ENCODE data around the gene CNOT9. TPM values are rescaled to one million over a fixed set of nuclear protein-coding genes. Genes with fewer than 3 reads are reported as not detected.
"Not testable (repeated sequence)": the region's sequence is repeated elsewhere in the genome, so short reads cannot be mapped to it uniquely, and the experiment has no call there.

CNOT9 gene, protein sequence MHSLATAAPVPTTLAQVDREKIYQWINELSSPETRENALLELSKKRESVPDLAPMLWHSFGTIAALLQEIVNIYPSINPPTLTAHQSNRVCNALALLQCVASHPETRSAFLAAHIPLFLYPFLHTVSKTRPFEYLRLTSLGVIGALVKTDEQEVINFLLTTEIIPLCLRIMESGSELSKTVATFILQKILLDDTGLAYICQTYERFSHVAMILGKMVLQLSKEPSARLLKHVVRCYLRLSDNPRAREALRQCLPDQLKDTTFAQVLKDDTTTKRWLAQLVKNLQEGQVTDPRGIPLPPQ
- 57.4 TPM for total RNA-seq

GRCh38 chr2:218568190-218569037 is at the start of gene CNOT9, which contains the start of gene USP37:
CNOT9 (plus strand) TSS chr2:218568839; CDS start chr2:218568955, 116 bp downstream.
USP37 (minus strand) TSS chr2:218568351; CDS start chr2:218558653, 9,698 bp downstream.
- peak; percentile 96 to 99 (median 96) for DNase-seq (ENCODE audit: low read depth in 2 of 3, low spot score in 2 of 3)

DNA sequence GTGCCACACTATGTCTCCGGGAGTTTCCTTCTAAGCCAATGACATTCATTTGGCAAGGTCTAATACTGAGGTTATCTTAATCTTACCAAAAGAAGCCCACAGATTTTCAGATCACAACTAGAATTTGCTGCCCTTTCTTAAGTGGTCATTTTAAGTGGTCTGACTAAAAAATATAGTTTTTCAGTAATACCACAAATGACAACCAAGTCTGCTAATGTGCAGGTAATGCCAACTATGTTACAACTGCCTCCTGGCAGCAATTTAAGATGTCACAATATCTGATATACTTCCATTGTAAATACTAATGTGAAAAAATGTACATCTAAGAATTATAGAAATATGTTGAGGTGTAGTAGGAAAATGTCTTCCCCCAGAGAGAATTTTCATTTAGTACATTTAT is 49.8 kb upstream of the CNOT9 start:
- no peak for DNase-seq (ENCODE audit: low read depth in 2 of 3, low spot score in 2 of 3)

DNA sequence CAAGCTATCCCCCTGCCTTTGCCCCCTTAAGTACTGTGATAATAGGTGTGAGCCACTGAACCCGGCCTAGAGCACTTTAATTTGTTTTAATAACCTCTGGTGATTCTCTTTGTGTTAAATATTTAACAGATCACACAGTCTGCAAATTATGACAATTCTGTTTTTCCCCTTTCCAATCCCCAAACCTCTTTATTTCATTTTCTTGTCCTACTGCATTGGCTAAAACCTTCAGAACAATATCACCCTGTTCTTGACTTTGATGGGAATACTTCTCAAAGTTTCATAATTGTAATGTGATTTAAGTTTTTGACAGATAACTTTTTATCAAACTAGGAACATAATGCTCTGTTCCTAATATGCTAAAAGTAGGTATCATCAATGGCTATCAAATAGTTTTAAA is 45.0 kb upstream of the CNOT9 start:
- no peak for DNase-seq (ENCODE audit: low read depth in 2 of 3, low spot score in 2 of 3)

- not testable (repeated sequence) for DNase-seq (ENCODE audit: low read depth in 2 of 3, low spot score in 2 of 3)
Observed at GRCh38 chr2:218528409-218528808, 40.2 kb upstream of the CNOT9 start.

- no peak for DNase-seq (ENCODE audit: low read depth in 2 of 3, low spot score in 2 of 3)
Observed at GRCh38 chr2:218529990-218530389, 38.6 kb upstream of the CNOT9 start.

DNA sequence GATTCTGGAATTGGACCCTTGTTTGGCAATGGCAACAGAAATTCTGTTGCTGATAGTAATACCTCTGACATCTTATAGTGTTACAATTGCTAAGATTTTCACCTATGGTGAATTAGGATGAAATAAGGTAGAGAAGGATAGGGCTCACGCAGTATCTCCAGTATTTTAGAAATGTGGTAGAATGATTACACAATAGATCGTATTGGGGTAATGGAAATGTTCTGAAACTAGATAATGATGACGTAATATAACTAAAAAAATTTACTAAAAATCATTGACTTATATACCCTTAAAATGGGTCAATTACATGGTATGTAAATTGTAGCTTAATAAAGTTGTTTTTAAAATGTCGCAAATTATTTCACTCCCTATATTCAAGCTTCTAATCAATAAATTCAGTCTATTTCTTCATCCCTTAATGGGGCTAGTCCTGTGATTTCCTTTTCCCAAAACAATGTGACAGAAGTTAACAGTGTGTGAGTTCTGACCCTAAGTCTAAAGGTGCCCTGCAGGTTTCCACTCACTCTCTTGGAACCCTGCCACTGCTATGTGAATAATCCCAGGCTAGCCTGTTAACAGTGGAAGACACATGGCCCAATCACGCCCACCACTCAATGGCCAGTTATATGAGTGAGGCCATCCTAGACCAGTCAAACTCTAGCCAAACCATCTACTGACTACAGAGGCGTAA is 31.7 kb upstream of the CNOT9 start:
- no peak for DNase-seq (ENCODE audit: low read depth in 2 of 3, low spot score in 2 of 3)

DNA sequence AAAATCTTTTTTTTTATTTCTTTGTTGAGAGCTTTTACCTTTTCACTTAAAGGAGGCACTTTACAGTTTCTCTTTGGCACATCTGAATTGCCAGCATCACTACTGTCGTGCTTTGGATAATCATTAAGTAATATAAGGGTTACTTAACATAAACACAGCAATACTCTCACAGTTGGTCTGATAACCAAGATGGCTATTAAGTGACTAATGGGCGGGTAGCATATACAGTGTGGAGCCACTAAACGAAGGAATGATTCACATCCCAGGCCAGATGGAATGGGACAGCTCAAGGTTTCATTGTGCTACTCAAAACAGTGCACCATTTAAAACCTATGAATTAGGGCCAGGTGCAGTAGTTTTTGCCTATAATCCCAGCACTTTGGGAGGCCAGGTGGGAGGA is 28.6 kb upstream of the CNOT9 start:
- no peak for DNase-seq (ENCODE audit: low read depth in 2 of 3, low spot score in 2 of 3)

- DNase-seq (ENCODE audit: low read depth in 2 of 3, low spot score in 2 of 3): no peak
Observed at GRCh38 chr2:218546012-218546411, 22.6 kb upstream of the CNOT9 start.

GRCh38 chr2:218547511-218547910 is 21.1 kb upstream of the CNOT9 start:
- DNase-seq (ENCODE audit: low read depth in 2 of 3, low spot score in 2 of 3): no peak

GRCh38 chr2:218547978-218548377 is 20.7 kb upstream of the CNOT9 start:
- DNase-seq (ENCODE audit: low read depth in 2 of 3, low spot score in 2 of 3): no peak

DNA sequence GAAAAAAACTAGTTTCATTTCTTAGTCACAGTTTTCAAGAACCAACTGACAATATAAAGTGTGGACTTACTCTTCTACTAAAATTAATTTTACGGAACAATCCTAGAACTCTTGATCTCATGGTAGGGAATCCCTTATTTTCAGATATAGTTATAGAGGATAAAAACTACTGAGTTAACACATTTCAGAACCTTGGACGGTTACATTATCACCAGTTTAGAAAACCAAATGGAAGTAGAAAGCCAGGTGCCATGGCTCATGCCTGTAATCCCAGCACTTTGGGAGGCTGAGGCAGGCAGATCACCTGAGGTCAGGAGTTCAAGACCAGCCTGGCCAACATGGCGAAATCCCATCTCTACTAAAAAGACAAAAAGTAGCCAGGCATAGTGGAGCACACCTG is 14.4 kb upstream of the CNOT9 start:
- DNase-seq (ENCODE audit: low read depth in 2 of 3, low spot score in 2 of 3): not testable (repeated sequence)

DNA sequence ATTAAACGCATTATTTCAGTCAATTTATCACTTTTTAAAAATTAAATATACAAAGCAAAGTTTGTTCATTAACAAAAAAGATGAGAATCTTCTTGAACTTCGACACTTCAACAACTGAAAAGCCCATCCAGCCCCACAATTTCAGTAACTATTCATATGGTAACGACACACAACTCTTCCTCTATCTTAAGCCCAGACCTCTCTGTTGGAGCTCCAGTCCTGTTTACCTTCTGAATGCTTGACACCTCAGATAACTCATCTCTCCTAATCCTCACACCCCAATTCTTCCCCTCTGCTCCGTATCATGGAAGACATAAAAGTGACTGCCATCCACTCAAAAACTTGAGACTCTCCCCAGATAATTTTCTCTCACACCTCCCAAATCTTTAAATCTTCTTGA is 13.1 kb upstream of the CNOT9 start:
- no peak for DNase-seq (ENCODE audit: low read depth in 2 of 3, low spot score in 2 of 3)

- no peak for DNase-seq (ENCODE audit: low read depth in 2 of 3, low spot score in 2 of 3)
Observed at GRCh38 chr2:218557941-218558340, 10.7 kb upstream of the CNOT9 start.

- DNase-seq (ENCODE audit: low read depth in 2 of 3, low spot score in 2 of 3): no peak
Observed at GRCh38 chr2:218558986-218559385, 9.7 kb upstream of the CNOT9 start.

DNA sequence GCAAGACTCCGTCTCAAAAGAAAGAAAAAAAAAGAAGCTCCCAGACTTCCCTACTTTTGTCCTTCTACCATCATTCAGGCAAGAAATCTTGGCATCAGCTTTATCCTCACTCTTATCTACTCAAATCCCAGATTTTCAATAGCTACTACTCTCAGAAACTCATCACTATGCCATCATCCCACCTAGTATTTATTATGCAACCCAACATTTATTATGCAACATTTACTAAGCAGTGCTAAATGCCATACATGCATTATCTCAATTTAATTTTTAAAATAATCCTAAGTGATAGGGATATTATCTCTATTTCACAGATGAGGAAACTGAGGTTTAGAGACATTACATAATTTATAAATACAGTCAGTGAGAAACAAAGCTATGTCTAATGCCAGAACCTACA is 4.6 kb upstream of the CNOT9 start:
- no peak for DNase-seq (ENCODE audit: low read depth in 2 of 3, low spot score in 2 of 3)

GRCh38 chr2:218566296-218566695 is 2.3 kb upstream of the CNOT9 start:
- peak in 1 of 3 donors; percentile 8 for DNase-seq (ENCODE audit: low read depth in 2 of 3, low spot score in 2 of 3)

DNA sequence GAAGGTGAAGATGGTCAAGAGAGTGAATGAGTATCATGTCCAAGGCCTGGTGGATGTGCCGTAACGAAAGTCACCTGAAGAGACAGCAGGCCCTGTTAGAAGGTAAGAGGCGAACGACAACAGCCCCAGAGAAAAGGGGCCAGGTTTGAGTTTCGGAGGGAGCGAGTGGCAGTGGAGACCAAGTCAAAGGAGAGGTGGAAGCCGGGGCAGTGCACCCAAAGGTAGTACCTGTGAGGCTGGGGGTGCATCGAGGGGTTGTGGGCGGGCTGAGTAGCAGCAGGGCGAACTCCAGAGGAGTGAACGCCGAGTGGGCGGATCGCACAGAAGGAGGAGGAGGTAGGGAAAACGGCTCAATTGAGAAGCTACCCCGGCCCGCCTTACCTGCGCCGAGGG is 846 bp upstream of the CNOT9 start:
- DNase-seq (ENCODE audit: low read depth in 2 of 3, low spot score in 2 of 3): no peak

GRCh38 chr2:218569038-218569431 is 396 bp downstream of the CNOT9 start:
- DNase-seq (ENCODE audit: low read depth in 2 of 3, low spot score in 2 of 3): peak; percentile 28 to 72 (median 68)

DNA sequence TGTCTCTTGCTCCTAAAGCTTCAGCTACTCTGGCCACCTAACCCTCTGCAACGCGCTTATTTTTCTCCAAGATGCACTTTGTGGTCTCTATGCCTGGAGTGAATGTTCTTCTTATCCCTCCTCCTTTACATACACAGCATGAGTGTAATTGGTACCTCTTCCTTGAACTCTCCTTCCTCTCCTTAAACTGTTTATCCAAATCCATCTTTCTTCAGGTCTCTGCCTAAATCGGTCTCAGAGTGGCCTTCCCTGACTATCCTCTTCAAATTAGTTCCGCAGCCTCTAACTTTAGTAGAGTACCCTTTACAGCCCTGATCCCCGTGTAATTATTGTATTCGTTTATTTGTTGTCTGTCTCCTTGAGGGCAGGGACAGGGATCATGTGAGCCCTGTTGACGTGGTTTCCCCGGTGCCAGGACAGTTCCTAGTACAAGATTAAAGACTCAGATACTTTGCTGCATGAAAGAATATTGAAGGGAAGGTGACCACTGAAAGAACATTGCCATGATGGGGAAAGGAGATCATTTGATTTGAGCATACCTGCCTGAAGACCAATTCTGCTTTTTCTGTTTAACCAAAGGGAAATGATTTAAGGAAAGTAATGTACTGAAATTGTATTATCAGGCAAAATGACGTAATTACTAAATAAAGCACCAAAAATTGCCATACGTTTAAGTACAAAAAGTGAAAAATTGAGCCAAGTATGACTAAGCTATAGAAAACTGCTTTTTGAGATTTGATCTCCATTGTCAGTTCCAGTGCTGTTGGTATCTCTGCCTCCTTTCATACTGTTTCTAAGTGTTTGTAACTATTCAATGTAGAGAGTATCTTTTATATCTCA is 1.2 kb downstream of the CNOT9 start:
- DNase-seq (ENCODE audit: low read depth in 2 of 3, low spot score in 2 of 3): peak in 1 of 3 donors; percentile 10

GRCh38 chr2:218570850-218571249 is 2.2 kb downstream of the CNOT9 start:
- no peak for DNase-seq (ENCODE audit: low read depth in 2 of 3, low spot score in 2 of 3)
